ENCODE results near the gene ZFPM1. TPM values are rescaled to one million over a fixed set of nuclear protein-coding genes. Genes with fewer than 3 reads are reported as not detected.
"Not testable (repeated sequence)": the region's sequence is repeated elsewhere in the genome, so short reads cannot be mapped to it uniquely, and the experiment has no call there.

Gene ZFPM1
- total RNA-seq, 1 donor from 2014 or later = 5.6 TPM

DNA sequence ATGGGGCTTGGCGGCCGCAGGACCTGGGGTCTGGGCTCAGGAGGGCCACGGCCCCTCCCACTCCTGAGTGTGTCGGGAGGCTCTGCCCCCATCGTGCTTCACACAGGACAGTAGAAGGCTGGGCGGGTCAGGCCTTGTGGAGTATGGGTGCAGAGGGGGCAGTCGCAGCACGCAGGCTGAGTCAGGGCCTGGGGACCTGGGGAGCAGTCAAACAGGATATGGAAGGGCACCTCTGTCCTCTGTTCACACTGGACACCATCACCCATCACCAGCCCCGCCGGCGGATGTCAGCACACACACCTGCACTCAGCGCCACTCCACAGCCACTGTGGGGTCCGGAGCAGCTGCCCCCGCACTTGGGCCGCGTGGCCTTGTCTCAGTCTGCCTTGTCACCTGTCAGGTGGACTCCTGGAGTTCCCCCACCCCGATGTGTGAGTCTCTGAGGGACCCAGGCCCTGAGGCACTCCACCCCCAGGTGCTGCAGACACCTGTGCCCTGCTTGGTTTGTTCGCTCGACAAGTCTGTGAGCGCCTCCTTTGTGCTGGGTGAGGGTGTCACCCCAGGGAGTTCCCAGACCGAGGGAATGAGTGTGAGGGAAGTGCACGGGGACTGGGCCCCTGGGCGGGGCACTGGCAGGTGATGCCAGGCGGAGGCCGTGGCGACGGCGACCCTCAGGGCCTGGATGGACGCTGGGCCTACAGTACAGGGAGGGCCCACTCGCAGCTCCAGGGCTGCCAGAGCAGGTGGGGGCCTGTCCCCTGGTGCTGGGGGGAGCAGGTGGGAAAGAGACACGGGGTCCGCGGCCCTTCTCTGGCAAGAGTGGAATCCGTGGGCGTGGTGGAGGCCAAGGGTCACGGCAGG, 31.7 kb downstream of the ZFPM1 start:
- no peaks in the 10 kb centered on the region for H3K4me1 ChIP-seq
- H3K27me3 ChIP-seq (ENCODE audit: low read depth) = no peaks in the 10 kb centered on the region
- H3K27ac ChIP-seq = no peak overlapping the region
- H3K36me3 ChIP-seq = no peaks in the 10 kb centered on the region
- no peaks in the 10 kb centered on the region for H3K9me3 ChIP-seq
- TF ChIP-seq, protein P1, sequence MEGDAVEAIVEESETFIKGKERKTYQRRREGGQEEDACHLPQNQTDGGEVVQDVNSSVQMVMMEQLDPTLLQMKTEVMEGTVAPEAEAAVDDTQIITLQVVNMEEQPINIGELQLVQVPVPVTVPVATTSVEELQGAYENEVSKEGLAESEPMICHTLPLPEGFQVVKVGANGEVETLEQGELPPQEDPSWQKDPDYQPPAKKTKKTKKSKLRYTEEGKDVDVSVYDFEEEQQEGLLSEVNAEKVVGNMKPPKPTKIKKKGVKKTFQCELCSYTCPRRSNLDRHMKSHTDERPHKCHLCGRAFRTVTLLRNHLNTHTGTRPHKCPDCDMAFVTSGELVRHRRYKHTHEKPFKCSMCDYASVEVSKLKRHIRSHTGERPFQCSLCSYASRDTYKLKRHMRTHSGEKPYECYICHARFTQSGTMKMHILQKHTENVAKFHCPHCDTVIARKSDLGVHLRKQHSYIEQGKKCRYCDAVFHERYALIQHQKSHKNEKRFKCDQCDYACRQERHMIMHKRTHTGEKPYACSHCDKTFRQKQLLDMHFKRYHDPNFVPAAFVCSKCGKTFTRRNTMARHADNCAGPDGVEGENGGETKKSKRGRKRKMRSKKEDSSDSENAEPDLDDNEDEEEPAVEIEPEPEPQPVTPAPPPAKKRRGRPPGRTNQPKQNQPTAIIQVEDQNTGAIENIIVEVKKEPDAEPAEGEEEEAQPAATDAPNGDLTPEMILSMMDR (IDR thresholded peaks at IDR 0.05) = no peak
- DNase-seq = no peak
- no peak for ATAC-seq
- intact Hi-C loops (cut with DNase I) = no loop called here
- H3K4me3 ChIP-seq = no peak overlapping the region

- H3K27me3 ChIP-seq (ENCODE audit: low read depth); H3K27ac ChIP-seq; ATAC-seq; H3K9me3 ChIP-seq; intact Hi-C loops (cut with DNase I); DNase-seq; H3K4me3 ChIP-seq; H3K36me3 ChIP-seq; H3K4me1 ChIP-seq: not testable (repeated sequence)
These were observed 32.3 kb downstream of the ZFPM1 start for GRCh38 chr16:88485366-88485741.

DNA sequence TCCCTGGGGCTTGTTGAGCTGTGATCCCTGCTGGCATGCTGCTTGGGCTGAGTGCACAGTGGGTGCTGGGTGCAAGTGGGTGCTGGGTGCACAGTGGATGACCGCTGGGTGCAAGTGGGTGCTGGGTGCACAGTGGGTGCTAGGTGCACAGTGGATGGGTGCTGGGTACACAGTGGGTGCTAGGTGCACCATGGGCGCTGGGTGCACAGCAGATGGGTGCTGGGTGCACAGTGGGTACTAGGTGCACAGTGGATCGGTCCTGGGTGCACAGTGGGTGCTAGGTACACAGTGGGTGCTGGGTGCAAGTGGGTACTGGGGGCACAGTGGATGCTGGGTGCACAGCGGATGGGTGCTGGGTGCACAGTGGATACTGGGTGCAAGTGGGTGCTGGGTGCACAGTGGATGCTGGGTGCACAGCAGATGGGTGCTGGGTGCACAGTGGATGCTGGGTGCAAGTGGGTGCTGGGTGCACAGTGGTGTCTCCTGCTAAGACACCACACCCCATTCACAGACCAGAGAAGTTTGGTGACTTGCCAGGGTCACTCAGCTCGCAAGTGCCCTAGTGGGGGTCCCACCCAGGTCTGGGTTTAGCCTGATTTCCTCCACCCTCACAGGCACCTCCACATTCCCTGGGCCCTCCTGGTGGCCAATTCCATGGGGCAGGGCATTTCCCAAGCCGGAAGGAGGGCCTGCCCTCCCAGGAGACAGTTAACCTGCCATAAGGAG, 33.5 kb downstream of the ZFPM1 start:
- no peaks in the 10 kb centered on the region for H3K4me1 ChIP-seq
- ATAC-seq (no peak), DNase-seq (no peak)
- H3K36me3 ChIP-seq = no peaks in the 10 kb centered on the region
- no peaks in the 10 kb centered on the region for H3K9me3 ChIP-seq
- TF ChIP-seq, protein P1 (IDR thresholded peaks at IDR 0.05) = no peak
- no peaks in the 10 kb centered on the region for H3K27me3 ChIP-seq (ENCODE audit: low read depth)
- H3K4me3 ChIP-seq = no peak overlapping the region
- intact Hi-C loops (cut with DNase I) = no loop called here
- H3K27ac ChIP-seq = no peak overlapping the region

DNA sequence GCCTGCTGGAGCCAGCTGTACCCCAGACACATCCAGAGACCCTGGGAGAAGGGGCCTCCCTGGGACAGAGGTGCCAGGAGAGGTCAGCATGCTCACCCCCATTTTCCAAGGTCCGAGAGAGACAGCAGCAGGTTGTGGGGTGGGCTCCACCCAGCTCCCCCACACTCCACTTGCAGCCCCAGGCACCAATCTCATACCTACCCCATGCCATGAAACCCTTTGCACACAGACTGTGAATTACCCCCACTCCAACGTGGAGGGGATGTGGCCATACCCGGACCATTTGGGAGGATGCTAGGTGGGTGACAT, 34.0 kb downstream of the ZFPM1 start:
- H3K36me3 ChIP-seq = no peaks in the 10 kb centered on the region
- no peak for ATAC-seq
- TF ChIP-seq, protein P1 (IDR thresholded peaks at IDR 0.05) = no peak
- H3K4me3 ChIP-seq = no peak overlapping the region
- H3K9me3 ChIP-seq = no peaks in the 10 kb centered on the region
- H3K4me1 ChIP-seq = no peaks in the 10 kb centered on the region
- no peaks in the 10 kb centered on the region for H3K27me3 ChIP-seq (ENCODE audit: low read depth)
- intact Hi-C loops (cut with DNase I) = no loop called here
- DNase-seq = no peak
- no peak overlapping the region for H3K27ac ChIP-seq

GRCh38 chr16:88487920-88488851, 35.1 kb downstream of the ZFPM1 start:
- TF ChIP-seq, protein P1 (IDR thresholded peaks at IDR 0.05) = no peak
- no peaks in the 10 kb centered on the region for H3K27me3 ChIP-seq (ENCODE audit: low read depth)
- intact Hi-C loops (cut with DNase I) = no loop called here
- no peaks in the 10 kb centered on the region for H3K4me1 ChIP-seq
- no peak overlapping the region for H3K27ac ChIP-seq
- H3K4me3 ChIP-seq = no peak overlapping the region
- H3K9me3 ChIP-seq = no peaks in the 10 kb centered on the region
- H3K36me3 ChIP-seq = no peaks in the 10 kb centered on the region
- no peak for DNase-seq
- no peak for ATAC-seq

Measured in lower lobe of right lung (tissue), 2 donors.